Kidney tubule cell (primary cell): ENCODE data around the gene ATF6B.

Experiments used
- DNase-seq: peaks from one replicate; pipeline ENCODE4 v3.0.0-alpha.2; 2018; ENCODE audit warnings: low spot score

The ATF6B gene

DNA sequence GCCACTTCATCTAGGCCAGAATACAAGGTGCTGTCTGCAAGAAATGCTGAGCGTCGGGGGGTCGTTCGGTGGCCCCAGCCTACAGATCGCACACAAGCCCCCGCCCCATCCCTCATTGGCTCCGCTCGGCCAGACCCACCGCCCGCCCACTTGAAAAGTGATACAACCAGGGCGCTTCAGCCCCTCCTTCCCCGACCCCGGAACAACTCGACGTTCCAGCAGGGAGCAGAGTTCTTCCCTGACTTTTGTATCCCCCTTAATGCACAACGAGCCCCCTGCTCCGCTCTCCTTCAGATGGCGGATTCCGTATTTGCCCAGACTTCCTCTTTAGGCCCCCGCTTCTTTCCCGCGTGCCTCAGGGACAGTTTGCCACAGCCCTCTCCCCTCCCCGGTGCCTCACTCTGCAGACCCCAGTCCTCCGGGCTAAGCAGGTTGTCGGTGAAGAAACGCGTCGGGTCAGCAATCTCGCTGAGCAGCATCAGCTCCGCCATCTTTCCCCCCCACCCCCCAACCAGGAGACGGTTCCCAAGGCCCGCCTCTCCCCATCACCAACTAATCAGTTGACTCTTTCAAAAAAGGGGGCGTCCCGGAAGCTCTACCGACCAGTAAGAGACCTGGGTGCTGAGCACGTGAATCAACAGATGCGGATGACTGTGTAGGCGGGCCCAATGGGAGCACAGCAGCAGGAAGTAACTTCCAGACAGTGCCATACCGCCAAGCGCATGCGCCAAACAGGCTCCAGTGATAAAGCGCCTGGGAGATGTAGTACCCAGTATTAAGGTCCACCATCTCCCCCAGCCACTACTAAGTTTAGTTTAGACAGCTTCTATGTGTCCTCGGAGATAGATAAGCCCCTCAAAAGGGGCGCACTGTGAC, at the start of gene ATF6B:
ATF6B (minus strand) TSS at position 530 of the 876 bp plus-strand sequence; CDS start at position 491, 39 bp downstream.
- DNase-seq = peak; percentile 100

DNA sequence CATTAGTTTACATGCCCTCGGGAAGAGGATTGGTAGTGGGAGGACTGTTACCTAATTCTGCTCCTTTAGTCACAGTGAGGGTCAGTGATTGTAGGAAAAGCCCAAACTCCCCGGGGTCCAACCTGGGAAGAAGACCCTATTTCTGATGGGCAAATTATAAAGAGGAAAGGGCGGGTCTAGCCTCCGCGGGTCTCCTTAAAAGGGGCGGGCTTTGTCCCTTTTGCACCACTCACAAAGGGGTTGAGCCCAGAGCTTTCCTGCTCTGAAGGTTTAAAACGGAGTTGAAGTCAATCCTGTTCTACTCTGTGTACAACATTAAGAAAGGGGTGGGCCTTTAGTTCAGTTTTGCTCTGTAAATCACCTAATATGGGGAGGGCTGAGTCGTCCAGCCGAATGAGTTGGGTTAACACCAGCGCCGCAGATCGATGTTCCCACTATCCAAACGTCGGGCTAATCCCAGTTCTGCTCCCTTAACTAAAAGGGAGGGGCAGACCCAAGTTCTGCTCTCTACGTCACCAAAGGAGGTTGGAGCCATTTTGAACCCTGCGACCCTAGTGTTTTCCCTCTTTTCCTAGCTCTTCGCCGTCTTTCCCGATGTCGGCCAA, 49.2 kb upstream of the ATF6B start:
- DNase-seq = peak; percentile 62

- DNase-seq = no peak
Measured at GRCh38 chr6:32176476-32177182, 48.6 kb upstream of the ATF6B start.

GRCh38 chr6:32175711-32176475, 47.8 kb upstream of the ATF6B start, which contains the start of gene AGPAT1:
Gene AGPAT1, minus strand, starts transcription at chr6:32176084. Its CDS starts 4,588 bp downstream, at chr6:32171496.
- DNase-seq = peak; percentile 94

DNA sequence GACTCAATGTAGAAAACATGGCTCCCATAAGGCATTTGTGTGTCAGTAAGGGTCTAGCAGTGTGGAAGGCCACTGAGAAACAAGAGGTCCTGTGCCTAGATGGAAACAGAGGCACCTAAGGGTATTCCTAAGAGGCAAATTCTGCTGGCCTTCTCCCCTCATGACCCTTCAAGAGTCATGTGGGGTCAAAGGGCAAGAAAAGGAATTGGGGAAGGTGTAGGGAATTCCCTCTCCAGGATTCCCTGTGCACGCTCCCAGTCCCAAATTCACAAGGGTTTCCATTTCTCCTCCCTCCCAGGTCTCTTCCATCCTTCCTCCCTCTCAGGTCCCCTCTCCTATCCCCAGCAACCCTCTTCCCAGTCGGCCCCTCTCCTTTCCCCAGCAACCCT, 47.3 kb upstream of the ATF6B start:
- DNase-seq = no peak

- DNase-seq = no peak
Measured at GRCh38 chr6:32174416-32174815, 46.4 kb upstream of the ATF6B start.

DNA sequence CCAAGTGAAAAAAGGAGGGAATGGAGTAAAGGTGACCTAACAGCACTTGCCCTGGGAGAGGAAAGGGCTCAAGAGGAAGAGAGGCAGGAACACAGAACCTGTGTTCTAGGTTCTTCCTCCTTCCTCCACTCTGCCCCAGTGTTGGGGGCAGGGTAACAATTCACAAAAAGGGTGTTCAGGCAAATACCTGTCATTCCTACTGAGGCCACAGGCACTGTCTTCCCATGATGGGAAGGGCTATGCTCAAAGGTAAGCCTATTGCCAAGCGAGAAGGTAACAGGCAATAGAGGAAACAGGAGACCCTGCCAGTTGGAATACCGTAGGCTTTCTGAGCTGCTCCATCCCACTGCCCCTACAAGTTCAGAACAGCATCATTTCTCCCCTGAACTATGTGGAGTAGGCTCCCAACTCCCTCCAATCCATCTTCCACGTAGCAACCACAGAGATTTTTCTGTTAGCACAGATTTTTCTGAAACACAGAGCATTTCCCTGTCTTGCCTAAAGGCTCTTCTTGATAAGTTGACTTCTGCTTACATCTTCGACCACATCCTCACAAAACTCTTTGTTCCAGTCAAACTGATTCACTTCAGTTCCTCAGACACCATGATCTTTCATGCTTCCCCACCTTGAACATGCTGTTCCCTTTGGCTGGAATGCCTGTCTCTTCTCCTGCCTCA, 45.1 kb upstream of the ATF6B start:
- DNase-seq = no peak

- DNase-seq = no peak
Measured at GRCh38 chr6:32171234-32171633, 43.2 kb upstream of the ATF6B start.

DNA sequence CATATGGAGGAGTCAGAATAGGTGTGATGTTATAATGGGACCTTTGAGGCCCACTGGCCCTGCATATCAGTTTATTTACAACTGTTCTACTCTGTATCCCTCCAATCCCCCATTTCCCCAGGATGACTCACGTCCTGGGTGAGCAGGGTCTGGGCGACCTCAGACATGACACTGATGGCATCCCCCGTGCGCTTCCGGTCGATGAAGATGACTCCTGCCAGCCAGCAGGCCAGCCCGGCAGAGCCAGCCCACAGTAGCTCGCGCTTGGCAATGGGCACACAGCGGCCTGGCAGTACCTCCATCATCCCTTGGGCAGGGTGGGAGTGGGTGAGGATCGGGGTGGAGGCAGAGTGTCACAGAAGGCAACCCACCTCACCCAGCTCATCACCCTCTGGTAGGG, 42.2 kb upstream of the ATF6B start:
- DNase-seq = no peak

DNA sequence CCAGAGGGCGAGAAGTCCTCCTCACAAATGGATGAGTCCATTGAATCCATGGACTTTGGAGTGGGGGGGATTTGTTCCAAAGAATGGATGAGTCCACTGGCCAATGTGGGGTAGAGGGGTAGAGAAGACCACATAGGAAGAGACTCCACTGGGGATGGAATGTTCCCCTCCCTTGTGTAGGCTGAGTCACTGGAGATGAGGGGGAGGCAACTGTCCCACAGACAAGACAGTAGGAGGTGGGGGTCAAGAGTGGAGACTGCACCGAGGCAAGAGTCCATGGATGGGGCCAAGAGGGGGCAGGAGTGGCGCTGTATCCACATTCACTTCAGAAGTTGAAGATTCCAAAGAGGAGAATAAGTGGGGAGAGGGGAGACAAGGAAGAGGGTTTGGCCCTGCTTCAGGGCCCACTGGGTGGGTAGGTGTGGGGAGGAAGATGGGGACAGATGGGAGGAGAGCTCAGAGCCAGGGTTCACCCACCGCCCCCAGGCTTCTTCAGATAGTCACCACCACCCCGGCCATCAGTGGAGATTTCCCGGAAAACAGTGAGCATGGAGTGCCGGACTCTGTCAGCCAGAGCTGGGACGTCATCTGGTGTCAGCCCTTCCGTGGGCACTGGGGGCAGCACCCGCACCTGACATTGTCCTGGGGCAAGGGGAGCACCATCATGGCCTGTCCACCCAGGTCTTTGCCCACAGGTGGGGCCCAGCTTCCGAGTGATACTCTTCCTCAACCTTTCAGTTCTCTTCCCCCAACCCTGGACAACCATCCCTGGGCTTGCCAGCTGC, 41.0 kb upstream of the ATF6B start:
- DNase-seq = no peak

GRCh38 chr6:32168350-32168749, 40.3 kb upstream of the ATF6B start:
- DNase-seq = no peak

GRCh38 chr6:32167761-32168262, 39.8 kb upstream of the ATF6B start:
- no peak for DNase-seq

DNA sequence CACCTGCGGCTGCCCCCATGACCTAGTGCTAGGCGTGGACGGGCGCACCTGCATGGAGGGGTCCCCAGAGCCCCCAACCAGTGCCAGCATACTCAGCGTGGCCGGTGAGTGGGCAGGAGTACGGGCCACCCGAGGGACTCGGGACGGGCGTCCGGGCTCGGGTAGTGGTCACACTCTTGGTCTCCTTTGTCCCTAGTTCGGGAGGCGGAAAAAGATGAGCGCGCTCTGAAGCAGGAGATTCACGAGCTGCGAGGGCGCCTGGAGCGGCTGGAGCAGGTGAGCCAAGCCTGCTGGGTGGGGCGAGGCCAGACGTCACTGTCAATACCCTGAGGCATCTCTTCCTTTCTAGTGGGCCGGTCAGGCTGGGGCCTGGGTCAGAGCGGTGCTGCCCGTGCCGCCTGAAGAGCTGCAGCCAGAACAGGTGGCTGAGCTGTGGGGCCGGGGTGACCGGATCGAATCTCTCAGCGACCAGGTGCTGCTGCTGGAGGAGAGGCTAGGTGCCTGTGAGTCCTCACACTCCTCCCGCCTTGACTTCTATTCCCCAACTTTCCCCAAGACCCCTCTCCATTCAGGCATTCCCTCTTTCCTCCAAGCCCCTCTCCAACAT, 39.2 kb upstream of the ATF6B start:
- no peak for DNase-seq

GRCh38 chr6:32166411-32167061, 38.5 kb upstream of the ATF6B start:
- no peak for DNase-seq

- no peak for DNase-seq
Measured at GRCh38 chr6:32164295-32164694, 36.2 kb upstream of the ATF6B start, which contains the start of gene EGFL8. Gene EGFL8, plus strand, starts transcription at chr6:32164595. Its CDS starts 1,571 bp downstream, at chr6:32166166.

GRCh38 chr6:32163559-32164258, 35.7 kb upstream of the ATF6B start:
- DNase-seq = no peak

DNA sequence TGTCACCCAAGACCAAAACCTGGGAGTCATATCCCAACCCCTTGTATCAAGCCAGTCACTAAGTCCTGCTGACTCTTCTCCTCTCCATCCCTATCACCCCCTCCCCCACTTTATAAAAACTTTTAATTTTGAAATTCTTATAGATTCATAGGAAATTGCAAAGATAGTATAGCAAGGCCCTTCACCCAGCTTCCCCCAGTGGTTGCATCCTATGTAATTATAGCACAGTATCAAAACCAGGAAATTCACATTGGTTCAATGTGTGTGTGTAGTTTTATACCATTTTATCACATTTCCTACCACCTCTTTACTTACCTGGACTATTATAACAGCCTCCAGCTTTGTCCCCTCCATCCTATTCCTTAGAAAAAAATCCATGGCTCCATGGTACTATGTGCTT, 30.0 kb upstream of the ATF6B start:
- DNase-seq = no peak

DNA sequence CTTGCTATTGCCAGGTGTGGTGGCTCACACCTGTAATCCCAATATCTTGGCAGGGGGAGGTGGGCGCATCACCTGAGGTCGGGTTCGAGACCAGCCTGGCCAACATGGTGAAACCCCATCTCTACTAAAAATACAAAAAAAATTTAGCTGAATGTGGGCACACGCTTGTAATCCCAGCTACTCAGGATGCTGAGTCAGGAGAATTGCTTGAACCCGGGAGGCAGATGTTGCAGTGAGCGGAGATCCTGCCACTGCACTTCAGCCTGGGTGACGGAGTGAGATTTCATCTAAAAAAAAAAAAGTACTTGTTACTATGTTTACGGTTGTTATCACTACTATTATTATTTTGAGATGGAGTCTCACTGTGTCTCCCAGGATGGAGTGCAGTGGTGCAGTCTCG, 28.8 kb upstream of the ATF6B start:
- no peak for DNase-seq
